ENCODE measurements around the gene CNOT4.
"Not testable (repeated sequence)": the region's sequence is repeated elsewhere in the genome, so short reads cannot be mapped to it uniquely, and the experiment has no call there.

CNOT4 gene

GRCh38 chr7:135330088-135330487 lies 179.8 kb downstream of the CNOT4 start:
- Histone ChIP-seq H3K36me3 (ENCODE audit: control insufficient read depth, insufficient read depth, low read length) (no peaks in the 10 kb centered on the region), H3K4me3 (ENCODE audit: low read depth, low read length) (no peak overlapping the region), H3K9me3 (ENCODE audit: control insufficient read depth, insufficient read depth, low read length) (no peaks in the 10 kb centered on the region), H3K27me3 (ENCODE audit: control insufficient read depth, insufficient read depth, low read length) (no peaks in the 10 kb centered on the region), H3K9ac (ENCODE audit: low read depth, low read length) (no peak overlapping the region), H3K4me1 (ENCODE audit: control insufficient read depth, insufficient read depth, low read length) (no peaks in the 10 kb centered on the region)

GRCh38 chr7:135328526-135328925 lies 181.4 kb downstream of the CNOT4 start:
- no peak overlapping the region for H3K4me3 ChIP-seq (ENCODE audit: low read depth, low read length)
- no peaks in the 10 kb centered on the region for H3K9me3 ChIP-seq (ENCODE audit: control insufficient read depth, insufficient read depth, low read length)
- H3K9ac ChIP-seq (ENCODE audit: low read depth, low read length), result no peak overlapping the region
- H3K36me3 ChIP-seq (ENCODE audit: control insufficient read depth, insufficient read depth, low read length), result no peaks in the 10 kb centered on the region
- H3K4me1 ChIP-seq (ENCODE audit: control insufficient read depth, insufficient read depth, low read length), result no peaks in the 10 kb centered on the region
- H3K27me3 ChIP-seq (ENCODE audit: control insufficient read depth, insufficient read depth, low read length), result no peaks in the 10 kb centered on the region

- Histone ChIP-seq H3K27me3 (ENCODE audit: control insufficient read depth, insufficient read depth, low read length) (no peaks in the 10 kb centered on the region), H3K4me1 (ENCODE audit: control insufficient read depth, insufficient read depth, low read length) (no peaks in the 10 kb centered on the region), H3K36me3 (ENCODE audit: control insufficient read depth, insufficient read depth, low read length) (no peaks in the 10 kb centered on the region), H3K9me3 (ENCODE audit: control insufficient read depth, insufficient read depth, low read length) (no peaks in the 10 kb centered on the region), H3K9ac (ENCODE audit: low read depth, low read length) (no peak overlapping the region), H3K4me3 (ENCODE audit: low read depth, low read length) (no peak overlapping the region)
Observed at GRCh38 chr7:135328053-135328452, 181.8 kb downstream of the CNOT4 start.

- no peak overlapping the region for H3K9ac ChIP-seq (ENCODE audit: low read depth, low read length)
- no peaks in the 10 kb centered on the region for H3K36me3 ChIP-seq (ENCODE audit: control insufficient read depth, insufficient read depth, low read length)
- no peaks in the 10 kb centered on the region for H3K4me1 ChIP-seq (ENCODE audit: control insufficient read depth, insufficient read depth, low read length)
- H3K4me3 ChIP-seq (ENCODE audit: low read depth, low read length), result no peak overlapping the region
- no peaks in the 10 kb centered on the region for H3K27me3 ChIP-seq (ENCODE audit: control insufficient read depth, insufficient read depth, low read length)
- H3K9me3 ChIP-seq (ENCODE audit: control insufficient read depth, insufficient read depth, low read length), result no peaks in the 10 kb centered on the region
Observed at GRCh38 chr7:135327458-135327857, 182.4 kb downstream of the CNOT4 start.

- Histone ChIP-seq H3K4me3 (ENCODE audit: low read depth, low read length) (no peak overlapping the region), H3K27me3 (ENCODE audit: control insufficient read depth, insufficient read depth, low read length) (no peaks in the 10 kb centered on the region), H3K36me3 (ENCODE audit: control insufficient read depth, insufficient read depth, low read length) (no peaks in the 10 kb centered on the region)
Observed at GRCh38 chr7:135326636-135327280, 183.1 kb downstream of the CNOT4 start.

GRCh38 chr7:135322571-135323340 lies 187.1 kb downstream of the CNOT4 start:
- Histone ChIP-seq H3K36me3 (ENCODE audit: control insufficient read depth, insufficient read depth, low read length) (no peaks in the 10 kb centered on the region), H3K9me3 (ENCODE audit: control insufficient read depth, insufficient read depth, low read length) (no peaks in the 10 kb centered on the region), H3K4me1 (ENCODE audit: control insufficient read depth, insufficient read depth, low read length) (no peaks in the 10 kb centered on the region), H3K4me3 (ENCODE audit: low read depth, low read length) (no peak overlapping the region), H3K27me3 (ENCODE audit: control insufficient read depth, insufficient read depth, low read length) (no peaks in the 10 kb centered on the region), H3K9ac (ENCODE audit: low read depth, low read length) (no peak overlapping the region)

More at GRCh38 chr7:135326636-135327280, 183.1 kb downstream of the CNOT4 start:
- Histone ChIP-seq H3K9ac (ENCODE audit: low read depth, low read length) (no peak overlapping the region), H3K4me1 (ENCODE audit: control insufficient read depth, insufficient read depth, low read length) (no peaks in the 10 kb centered on the region), H3K9me3 (ENCODE audit: control insufficient read depth, insufficient read depth, low read length) (no peaks in the 10 kb centered on the region)

- H3K9me3 ChIP-seq (ENCODE audit: control insufficient read depth, insufficient read depth, low read length), result no peaks in the 10 kb centered on the region
- no peaks in the 10 kb centered on the region for H3K4me1 ChIP-seq (ENCODE audit: control insufficient read depth, insufficient read depth, low read length)
Observed at GRCh38 chr7:135321556-135321955, 188.3 kb downstream of the CNOT4 start.

GRCh38 chr7:135320953-135321352 lies 188.9 kb downstream of the CNOT4 start:
- H3K9me3 ChIP-seq (ENCODE audit: control insufficient read depth, insufficient read depth, low read length); H3K27me3 ChIP-seq (ENCODE audit: control insufficient read depth, insufficient read depth, low read length); H3K36me3 ChIP-seq (ENCODE audit: control insufficient read depth, insufficient read depth, low read length); H3K4me3 ChIP-seq (ENCODE audit: low read depth, low read length); H3K4me1 ChIP-seq (ENCODE audit: control insufficient read depth, insufficient read depth, low read length); H3K9ac ChIP-seq (ENCODE audit: low read depth, low read length): not testable (repeated sequence)

More at GRCh38 chr7:135321556-135321955, 188.3 kb downstream of the CNOT4 start:
- H3K4me3 ChIP-seq (ENCODE audit: low read depth, low read length), result no peak overlapping the region
- H3K36me3 ChIP-seq (ENCODE audit: control insufficient read depth, insufficient read depth, low read length), result no peaks in the 10 kb centered on the region
- no peak overlapping the region for H3K9ac ChIP-seq (ENCODE audit: low read depth, low read length)
- no peaks in the 10 kb centered on the region for H3K27me3 ChIP-seq (ENCODE audit: control insufficient read depth, insufficient read depth, low read length)

GRCh38 chr7:135320268-135320667 lies 189.6 kb downstream of the CNOT4 start:
- Histone ChIP-seq H3K9me3 (ENCODE audit: control insufficient read depth, insufficient read depth, low read length) (no peaks in the 10 kb centered on the region), H3K36me3 (ENCODE audit: control insufficient read depth, insufficient read depth, low read length) (no peaks in the 10 kb centered on the region), H3K27me3 (ENCODE audit: control insufficient read depth, insufficient read depth, low read length) (no peaks in the 10 kb centered on the region), H3K9ac (ENCODE audit: low read depth, low read length) (no peak overlapping the region), H3K4me3 (ENCODE audit: low read depth, low read length) (no peak overlapping the region), H3K4me1 (ENCODE audit: control insufficient read depth, insufficient read depth, low read length) (no peaks in the 10 kb centered on the region)

GRCh38 chr7:135317676-135318325 lies 192.1 kb downstream of the CNOT4 start:
- no peaks in the 10 kb centered on the region for H3K36me3 ChIP-seq (ENCODE audit: control insufficient read depth, insufficient read depth, low read length)
- no peaks in the 10 kb centered on the region for H3K9me3 ChIP-seq (ENCODE audit: control insufficient read depth, insufficient read depth, low read length)
- no peak overlapping the region for H3K9ac ChIP-seq (ENCODE audit: low read depth, low read length)
- H3K4me1 ChIP-seq (ENCODE audit: control insufficient read depth, insufficient read depth, low read length), result no peaks in the 10 kb centered on the region
- H3K4me3 ChIP-seq (ENCODE audit: low read depth, low read length), result no peak overlapping the region
- no peaks in the 10 kb centered on the region for H3K27me3 ChIP-seq (ENCODE audit: control insufficient read depth, insufficient read depth, low read length)

- no peaks in the 10 kb centered on the region for H3K27me3 ChIP-seq (ENCODE audit: control insufficient read depth, insufficient read depth, low read length)
- H3K9me3 ChIP-seq (ENCODE audit: control insufficient read depth, insufficient read depth, low read length), result no peaks in the 10 kb centered on the region
- no peak overlapping the region for H3K4me3 ChIP-seq (ENCODE audit: low read depth, low read length)
- H3K4me1 ChIP-seq (ENCODE audit: control insufficient read depth, insufficient read depth, low read length), result no peaks in the 10 kb centered on the region
- no peaks in the 10 kb centered on the region for H3K36me3 ChIP-seq (ENCODE audit: control insufficient read depth, insufficient read depth, low read length)
- no peak overlapping the region for H3K9ac ChIP-seq (ENCODE audit: low read depth, low read length)
Observed at GRCh38 chr7:135316648-135317313, 193.1 kb downstream of the CNOT4 start.

Data from iPS-15b (cell line).